HT1080 (cell line): ENCODE measurements around the gene IWS1. TPM values are rescaled to one million over a fixed set of nuclear protein-coding genes. Genes with fewer than 3 reads are reported as not detected.
"Not testable (repeated sequence)": the region's sequence is repeated elsewhere in the genome, so short reads cannot be mapped to it uniquely, and the experiment has no call there.

Experiments used
- DNase-seq: peaks from one replicate; pipeline ENCODE4 v3.0.0-alpha.2; 2015; ENCODE audit warnings: low read depth
- polyA plus RNA-seq, 2 experiments: library from polyadenylated mRNA; depleted of rRNA; stranded (reverse); fragments of >200 nt; gene quantifications; 2 replicates each; pipeline ENCODE4 v1.2.3, GENCODE V29; 2015
- total RNA-seq: library from RNA; depleted of rRNA; stranded (reverse); fragments of >200 nt; shearing (Covaris generic); gene quantifications from 2 replicates; pipeline ENCODE4 v1.2.3, GENCODE V29; 2014; rRNA removed

The IWS1 gene
- 39.5 and 42.5 TPM in 2 replicates for total RNA-seq
- polyA plus RNA-seq (2015; cell fraction: cytosol; rRNA removed): 34.4 and 40.4 TPM in 2 replicates
- 57.3 and 65.7 TPM in 2 replicates for polyA plus RNA-seq (2015; cell fraction: nucleus; rRNA removed)

DNA sequence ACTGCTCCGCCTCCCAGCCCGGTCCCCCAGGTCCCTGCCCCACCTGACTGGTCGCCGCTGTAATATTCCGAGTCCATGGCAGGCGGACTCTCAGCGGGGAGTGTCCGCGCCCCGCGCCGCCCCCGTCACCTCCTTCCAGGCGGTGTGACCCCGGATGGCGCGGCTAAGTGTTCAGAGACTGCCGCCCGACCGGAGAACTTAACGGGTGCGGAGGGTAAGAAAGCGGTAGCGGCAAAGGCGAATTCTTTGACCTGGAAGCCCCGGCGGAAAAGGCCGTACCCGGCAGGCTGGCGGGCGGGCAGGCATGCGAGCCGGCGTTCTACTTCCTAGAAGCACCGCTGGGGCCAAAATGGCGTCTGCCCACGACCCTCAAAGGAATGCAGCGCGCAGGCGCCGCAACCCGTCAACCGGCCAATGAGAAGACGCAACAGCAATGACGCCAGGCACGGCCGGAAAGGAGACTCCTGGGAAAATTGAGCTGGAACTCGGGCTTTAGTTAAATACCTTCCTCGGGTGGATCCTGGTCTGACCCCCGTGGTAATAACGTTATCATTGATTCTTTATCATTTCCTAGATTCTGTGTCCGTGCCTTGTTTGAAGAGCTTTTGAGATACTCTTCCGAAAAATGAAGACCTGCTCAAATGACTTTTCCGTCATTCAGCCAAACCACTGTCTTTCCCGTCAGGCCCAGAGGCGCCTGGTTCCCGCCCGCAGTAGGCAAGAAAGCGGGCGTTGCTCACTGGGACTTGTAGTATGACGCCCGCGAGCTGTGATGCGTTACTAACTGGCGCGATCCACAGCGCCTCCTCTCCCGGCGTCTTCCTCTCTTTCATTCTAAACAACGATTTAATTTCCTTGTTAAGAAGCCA is at the start of gene IWS1:
Gene IWS1, minus strand, starts transcription at position 358 of the 869 bp plus-strand sequence. Its CDS starts 281 bp downstream, at position 77.
- DNase-seq: peak; percentile 93

DNA sequence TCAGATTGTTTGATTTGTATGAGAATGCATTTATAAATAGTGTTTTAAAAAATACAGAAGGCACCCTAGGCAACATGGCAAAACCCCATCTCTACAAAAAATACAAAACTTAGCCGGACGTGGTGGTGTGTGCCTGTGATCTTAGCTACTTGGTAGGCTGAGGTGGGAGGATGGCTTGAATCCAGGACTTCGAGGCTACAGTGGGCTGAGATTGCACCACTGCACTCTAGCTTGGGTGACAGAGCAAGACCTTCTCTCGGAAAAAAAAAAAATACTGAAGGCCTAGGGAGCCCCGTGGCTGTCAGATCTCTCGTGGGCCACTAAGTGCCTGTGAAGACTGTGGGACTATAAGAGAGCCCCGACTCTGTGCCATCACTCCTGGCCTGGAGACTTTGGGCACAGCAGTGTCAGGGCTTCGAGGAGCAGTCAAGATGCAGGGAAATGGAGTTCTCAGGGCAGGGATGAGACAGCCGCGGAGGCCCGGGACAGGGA is 49.7 kb upstream of the IWS1 start:
- no peak for DNase-seq

DNA sequence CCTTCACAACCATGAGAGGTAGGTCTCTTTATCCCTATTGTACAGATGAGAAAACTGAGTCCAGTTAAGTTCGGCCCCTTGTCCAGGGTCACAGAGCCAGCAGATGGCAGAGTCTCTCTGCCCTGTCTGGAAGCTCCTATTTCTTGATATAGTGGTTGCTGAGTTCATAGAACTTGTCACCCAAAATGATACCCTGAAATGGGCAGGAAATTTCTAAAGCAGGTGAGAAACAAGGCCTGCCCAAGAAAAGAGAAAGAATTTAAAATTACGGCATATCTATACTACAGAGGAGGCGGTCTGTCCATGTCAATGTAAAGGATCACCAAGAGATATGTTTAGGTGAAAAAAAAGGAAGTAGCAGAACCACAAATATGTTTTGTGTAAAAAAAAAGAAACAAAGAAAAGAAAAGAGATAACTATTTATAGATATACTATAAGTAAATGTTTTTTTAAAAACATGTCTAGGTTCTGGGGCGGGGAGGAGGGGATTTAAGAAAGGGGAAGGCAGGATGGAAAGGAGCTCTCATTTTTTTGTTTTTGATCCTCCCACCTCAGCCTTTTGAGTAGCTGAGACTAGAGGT is 49.0 kb upstream of the IWS1 start:
- no peak for DNase-seq

DNA sequence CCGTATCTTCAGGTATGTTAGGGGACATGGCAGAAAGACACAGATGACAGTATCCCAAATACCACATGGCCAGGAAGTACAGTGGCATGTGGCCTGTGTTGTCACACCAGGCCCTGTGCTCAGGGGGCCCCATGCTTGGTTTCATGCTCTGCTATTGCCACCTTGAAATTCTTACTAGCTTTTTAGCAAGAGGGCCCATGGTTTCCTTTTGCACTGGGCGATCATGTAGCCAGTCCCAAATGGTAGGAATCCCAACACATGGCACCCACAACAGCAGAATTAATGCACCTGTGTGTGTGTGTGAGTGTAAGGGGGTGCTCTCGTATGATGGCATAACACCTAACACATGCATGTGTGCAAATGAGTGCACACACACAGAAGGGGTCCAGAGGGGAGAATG is 48.4 kb upstream of the IWS1 start:
- no peak for DNase-seq

DNA sequence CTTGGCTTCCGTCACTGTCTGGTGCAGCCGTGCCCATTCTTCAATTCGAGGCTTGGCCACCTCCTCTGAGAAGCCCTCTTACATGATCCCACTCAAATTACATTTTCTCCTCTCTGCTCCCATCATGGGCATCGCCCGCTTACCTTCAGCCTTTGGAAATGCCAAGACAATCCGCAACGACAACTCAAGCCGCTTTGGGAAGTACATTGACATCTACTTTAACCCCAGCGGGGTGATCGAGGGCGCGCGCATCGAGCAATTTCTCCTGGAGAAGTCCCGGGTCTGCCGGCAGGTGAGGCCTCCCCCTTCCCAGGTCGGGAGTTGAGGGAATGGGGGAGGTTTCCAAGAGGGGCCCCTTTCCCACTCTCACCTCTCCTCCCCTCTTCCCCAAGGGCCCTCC is 47.5 kb upstream of the IWS1 start:
- no peak for DNase-seq

DNA sequence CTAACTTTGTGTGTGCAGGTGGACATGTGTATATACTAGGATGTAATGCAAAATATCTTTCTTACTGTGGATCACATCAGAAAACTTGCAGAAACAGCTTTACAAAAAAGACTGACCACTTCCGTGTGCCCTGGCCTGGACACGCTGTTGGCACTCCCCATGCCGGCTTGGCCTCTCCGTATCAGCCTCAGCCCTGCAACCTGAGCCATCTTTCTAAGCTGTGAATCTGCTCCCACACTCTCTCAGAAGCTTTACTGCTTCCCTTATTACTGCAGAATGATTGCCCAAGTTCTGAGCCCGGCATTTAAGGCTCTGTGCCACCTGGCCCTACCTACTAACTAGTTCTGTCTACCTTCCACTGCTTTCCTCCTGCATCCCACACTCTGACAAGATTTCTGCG is 47.0 kb upstream of the IWS1 start:
- no peak for DNase-seq

DNA sequence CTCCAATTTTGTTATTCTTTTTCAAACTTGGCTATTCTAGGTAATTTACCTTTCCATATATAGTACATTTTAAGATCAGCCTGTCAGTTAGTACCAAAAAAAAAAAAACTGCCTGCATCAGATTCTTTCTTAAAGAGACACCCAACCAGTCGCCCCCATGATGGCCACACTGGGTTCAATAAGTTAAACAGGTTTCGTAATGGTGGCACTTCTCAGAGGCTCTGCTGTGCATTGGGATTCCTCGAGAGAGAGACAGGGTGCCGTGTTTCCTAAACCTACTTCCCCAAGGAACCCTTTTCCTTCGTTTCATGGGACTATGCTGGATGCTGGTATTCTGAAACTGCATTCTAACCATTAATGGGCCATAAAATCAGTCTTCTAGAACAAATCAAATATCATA is 46.6 kb upstream of the IWS1 start:
- DNase-seq: no peak

DNA sequence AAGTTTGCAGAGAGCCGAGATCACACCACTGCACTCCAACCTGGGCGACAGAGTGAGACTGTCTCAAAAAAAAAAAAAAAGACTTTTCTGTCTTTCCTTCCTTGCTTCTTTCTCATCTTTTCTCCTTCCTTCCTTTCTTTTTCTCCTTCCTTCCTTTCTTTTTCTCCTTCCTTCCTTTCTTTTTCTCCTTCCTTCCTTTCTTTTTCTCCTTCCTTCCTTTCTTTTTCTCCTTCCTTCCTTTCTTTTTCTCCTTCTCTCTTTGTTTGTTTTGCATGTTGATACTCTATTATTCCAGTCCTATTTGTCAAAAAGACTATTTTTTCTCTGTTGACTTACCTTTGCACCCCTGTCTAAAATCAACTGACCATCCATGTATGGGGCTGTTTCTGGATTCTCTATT is 46.1 kb upstream of the IWS1 start:
- not testable (repeated sequence) for DNase-seq

DNA sequence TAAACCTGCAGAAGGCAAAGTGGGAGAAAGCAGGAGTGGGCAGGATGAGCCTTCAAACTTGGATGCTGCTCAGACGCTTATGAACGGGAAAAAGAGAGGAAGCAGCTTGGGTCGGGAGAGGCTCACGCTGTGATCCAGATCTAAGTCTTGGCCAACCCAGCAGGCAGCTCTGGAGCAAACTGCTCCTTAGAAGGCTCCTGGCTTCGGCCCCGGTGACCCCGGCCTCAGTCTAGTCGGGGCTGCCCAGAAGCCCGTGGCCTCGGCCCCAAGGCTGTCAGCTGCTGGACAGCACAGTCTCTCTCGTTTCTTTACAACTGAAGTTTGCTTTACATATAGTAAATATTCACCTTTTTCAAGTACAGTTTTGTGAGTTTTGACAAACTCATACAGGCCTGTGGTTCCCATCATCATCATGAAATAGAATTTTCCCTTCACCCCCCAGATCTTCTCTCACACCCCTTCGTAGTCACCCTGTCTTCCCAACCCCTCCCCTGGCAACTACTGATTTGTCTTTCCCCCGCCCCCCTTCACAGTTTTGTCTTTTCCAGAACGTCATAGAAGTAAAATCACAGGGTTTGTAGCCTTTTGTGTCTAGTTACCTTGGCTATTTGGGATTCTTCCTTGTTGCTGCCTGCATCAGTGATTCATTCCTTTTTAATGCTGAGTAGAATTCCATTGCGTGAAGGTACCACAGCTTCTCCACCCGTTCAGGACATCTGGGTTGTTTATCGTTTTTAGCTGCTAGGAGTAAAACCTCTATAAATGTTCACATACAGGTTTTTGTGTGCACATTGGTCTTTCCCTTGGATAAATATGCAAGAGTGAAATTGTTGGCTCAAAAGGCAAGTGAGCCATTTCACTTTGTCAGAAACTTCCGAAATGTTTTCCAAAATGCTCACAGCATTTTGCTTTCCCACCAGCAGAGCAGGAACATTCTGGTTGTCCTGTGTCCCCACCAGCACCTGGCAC is 44.3 kb upstream of the IWS1 start:
- DNase-seq: no peak

DNA sequence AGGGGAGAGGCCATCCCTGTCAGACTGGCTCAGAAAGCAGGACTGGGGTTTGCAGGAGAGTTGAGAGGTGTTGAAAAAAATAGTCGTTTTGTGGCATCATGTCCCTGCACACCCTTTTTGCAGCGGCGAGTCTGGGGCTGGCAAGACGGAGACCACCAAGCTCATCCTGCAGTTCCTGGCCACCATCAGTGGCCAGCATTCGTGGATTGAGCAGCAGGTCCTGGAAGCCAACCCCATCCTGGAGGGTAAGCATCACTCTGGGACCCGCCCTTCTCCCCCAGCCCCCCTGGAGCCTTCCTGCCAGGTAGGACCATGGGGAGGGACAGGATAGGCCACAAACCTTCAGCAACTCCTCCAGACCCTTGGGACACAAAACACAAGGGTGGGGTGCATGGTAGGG is 43.4 kb upstream of the IWS1 start:
- no peak for DNase-seq

DNA sequence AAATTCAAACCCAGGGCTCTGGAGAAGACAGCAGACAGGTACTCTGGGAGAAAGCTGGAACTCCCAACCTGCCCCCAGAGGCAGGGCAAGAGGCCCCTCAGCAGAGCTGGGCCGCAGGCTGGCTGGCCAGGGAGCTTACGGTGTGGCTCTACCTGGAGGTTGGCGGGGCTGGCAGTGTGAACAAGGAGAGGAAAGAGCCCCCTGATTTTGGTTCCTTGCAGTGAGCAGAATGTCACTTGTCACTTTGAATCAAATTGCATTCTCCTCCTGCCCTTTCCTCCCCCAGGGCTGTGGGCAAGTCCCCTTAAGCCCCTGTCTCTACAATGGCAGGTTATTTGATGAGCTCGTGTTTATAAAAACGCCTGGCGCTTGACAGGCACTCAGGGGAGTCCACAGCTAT is 41.8 kb upstream of the IWS1 start:
- DNase-seq: no peak

DNA sequence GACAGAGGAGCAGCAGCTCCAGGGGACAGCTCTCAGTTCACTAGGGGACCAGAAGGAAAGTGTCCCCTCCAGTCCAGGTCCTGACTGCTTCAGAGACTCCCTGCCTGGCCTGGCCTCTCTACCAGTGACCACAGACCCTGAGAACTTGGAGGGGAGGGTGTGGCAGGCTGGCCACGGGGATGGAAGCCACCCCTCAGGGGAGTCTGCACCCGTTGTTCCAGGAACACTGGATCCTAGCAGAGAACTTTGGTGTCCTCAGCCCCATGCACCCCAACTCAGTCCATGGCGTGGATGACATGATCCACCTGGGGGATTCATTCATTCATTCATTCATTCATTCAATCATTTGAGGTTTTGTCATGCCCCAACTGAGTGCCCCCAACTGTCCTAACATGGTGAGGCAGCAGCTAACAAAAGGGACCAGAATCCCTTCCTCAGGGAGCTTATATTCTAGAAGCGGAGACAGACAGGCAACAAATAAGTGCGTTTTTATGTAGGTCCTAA is 41.1 kb upstream of the IWS1 start:
- DNase-seq: no peak

DNA sequence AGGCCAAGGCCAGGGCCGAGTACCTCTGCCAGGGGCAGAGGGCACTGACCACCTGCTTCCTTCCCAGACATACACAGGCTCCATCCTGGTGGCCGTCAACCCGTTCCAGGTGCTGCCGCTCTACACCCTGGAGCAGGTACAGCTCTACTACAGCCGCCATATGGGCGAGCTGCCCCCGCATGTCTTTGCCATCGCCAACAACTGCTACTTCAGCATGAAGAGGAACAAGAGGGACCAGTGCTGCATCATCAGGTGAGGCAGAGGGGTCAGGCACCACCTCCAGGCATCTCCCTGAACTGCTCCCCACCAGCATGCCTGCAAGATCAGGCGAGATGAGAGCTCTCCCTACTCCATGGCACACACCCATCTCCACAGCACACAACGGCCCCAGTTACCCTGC is 40.3 kb upstream of the IWS1 start:
- DNase-seq: no peak

DNA sequence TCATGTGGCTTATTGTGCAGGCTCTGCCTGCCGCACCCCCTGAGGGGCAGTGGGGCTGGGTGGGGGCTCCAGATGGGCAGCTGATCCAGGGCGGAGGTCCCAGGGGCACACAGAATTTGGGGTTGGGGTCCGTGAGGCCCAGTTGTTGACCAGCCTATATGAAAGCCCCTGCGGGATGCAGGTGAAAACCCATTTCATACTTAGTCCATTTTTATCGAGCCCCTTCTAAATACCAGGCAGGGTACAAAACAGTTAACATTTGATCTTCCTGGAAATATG is 39.8 kb upstream of the IWS1 start:
- DNase-seq: no peak

DNA sequence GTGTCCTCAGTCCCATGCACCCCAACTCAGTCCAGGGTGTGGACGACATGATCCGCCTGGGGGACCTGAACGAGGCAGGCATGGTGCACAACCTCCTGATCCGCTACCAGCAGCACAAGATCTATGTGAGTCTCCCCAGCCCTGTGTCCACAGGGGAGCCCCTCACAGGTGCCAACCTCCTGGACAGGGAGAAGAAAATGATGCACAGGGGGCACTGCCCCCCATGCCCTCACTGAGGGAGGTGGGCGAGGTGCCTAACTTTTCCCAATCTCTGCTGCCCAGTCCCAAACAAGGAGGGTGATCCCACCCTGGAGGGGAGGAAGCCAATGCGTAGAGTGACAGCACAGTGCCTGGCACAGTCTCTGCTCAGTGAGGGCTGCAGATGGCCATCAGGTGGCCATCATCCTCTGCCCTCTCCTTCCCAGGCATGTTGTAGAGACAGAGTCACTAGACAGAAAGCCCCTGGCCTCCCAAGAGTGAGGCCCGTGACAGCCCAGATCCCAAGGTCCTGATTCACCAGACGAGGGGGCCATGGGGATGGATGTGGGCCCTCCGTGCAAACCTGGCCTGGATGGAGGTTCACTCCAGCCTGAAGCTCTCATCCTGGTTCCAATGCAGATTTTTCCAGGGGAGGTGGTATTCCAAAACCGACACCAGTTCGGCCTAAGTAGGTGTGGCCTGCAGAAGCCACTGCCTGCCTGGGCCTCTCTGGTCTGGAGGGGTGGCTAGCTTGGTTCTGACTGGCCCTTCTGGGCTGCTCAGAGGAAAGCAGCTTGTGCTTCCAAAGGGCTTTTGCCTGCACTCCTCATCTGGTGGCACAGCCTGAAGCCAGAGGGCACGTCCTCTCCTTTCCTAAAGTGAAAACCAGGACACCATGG is 39.2 kb upstream of the IWS1 start:
- DNase-seq: no peak

DNA sequence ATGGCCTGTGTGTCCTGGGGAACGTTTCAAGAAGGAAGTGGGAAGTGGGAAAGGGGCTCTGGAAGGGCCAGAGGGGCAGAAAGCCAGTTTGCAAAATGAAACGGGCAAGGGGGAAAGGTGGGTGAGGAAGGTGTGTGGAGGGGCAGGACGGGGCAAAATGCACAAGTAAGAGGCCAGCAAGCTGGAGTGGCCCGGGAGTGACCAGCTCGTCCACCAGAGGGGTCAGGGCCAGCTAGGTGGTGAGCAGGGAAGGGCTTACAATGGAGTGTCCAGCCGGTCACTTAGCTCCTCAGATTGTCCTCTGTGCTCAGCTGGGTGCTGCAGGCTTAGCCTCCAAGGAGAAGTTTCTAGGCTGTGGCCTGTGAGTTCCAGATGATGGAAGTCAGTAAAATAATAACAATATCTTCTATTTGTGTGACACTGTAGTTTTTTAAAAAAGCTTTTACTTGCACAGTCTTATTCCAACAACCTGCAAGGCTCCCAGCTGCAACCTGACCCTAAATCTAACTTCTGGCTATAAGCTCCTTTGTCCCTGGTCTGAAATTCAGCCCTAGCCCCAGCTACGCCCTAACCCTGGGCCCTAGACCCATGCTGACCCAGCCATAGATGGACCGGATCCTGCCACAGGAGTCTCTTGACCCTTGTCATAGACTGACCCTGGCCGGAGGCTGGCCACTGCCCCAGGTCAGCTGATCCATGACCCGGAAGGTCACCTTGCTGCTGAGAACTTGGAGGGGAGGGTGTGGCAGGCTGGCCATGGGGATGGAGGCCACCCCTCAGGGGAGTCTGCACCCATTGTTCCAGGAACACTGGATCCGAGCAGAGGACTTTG is 38.4 kb upstream of the IWS1 start:
- DNase-seq: no peak

DNA sequence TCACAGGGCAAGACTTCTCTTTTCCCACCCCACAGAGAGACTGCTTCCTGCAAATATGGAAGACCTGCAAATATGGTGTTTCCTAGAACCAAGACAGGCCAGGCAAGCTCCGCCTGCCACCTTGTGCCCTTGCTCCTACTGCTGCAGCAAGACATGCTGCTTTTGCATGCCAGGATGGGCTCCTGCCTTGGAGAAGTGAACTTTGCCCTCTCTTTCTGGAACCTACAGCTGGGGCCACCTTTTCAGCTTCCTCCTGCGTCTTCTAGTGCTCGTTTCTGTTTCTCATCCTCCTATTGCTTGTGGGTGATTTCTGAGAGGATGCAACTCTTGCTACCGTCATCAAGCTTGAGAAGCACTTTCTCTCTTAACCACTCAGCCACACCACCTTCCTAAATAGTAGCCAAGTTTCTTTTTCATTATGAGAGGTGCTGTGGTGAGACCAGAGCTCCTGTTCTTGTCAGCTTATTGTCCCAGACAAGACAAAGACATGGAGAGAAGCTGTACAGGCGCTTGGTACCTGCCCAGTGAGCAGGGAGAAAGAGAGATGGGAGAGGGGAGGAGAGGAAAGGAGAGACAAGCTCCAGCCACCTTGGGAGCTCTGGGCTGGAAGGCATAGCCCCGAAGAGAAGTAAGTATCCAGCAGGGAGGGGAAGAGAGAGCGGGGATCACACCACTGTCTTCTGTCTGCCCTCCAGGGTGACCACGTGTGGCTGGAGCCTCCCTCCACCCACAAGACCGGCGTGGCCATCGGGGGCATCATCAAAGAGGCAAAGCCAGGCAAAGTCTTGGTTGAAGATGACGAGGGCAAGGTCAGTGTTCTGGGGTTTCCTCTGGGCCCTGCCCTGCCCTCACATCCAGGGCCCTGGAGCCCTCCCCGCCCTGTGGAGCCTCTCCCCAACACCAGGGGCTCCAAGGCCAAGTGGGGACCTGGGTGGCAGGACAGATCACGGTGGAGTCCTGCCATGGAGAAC is 37.5 kb upstream of the IWS1 start:
- no peak for DNase-seq

DNA sequence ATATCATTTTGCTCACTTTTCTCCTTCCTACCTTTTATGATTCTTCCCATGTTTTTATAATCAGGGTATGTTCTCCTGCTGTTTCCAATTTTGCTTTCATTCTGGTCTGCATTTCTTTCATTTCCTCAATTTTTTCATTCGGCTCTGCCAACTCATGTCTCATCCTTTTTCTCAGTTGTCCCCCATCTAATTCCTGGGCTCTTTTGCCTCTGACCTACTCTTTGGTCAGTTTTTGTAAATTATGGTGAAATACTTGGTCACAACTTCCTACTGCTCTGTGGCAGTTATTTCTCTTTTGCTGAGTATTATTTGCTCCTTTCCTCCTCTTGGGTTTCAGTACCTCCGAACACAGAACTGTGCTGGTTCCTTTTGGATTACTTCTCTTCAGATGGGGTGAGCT is 36.6 kb upstream of the IWS1 start:
- no peak for DNase-seq
